AG04450 (cell line): ENCODE results near the gene SECISBP2. TPM values are rescaled to one million over a fixed set of nuclear protein-coding genes. Genes with fewer than 3 reads are reported as not detected.
"Not testable (repeated sequence)": the region's sequence is repeated elsewhere in the genome, so short reads cannot be mapped to it uniquely, and the experiment has no call there.

ENCODE experiments used
- CTCF ChIA-PET: fragments of 300-600, 350-600 bp; formaldehyde crosslinking; extraction: SDS; loops from one replicate; lab custom pipeline; 2022; ENCODE audit warnings: antibody characterized with exemption, inconsistent platforms; lab: Charles Lee
- POLR2A ChIA-PET: fragments of 350-600 bp; formaldehyde crosslinking; extraction: SDS; loops from one replicate; lab custom pipeline; 2021; ENCODE audit warnings: antibody characterized with exemption, inconsistent platforms; lab: Yijun Ruan, JAX
- DNase-seq: peaks from one replicate; pipeline ENCODE4 v3.0.0-alpha.2; 2011; ENCODE audit warnings: low read depth, low spot score
- H3K27ac ChIP-seq: one replicate; pipeline ENCODE4 v1.5.1; 2012; ENCODE audit warnings: low read depth, low read length, control low read depth
- H3K27me3 ChIP-seq: one replicate; pipeline ENCODE4 v1.6.0; 2012; ENCODE audit warnings: low read length; ENCODE audit not compliant: control insufficient read depth, insufficient read depth
- H3K4me3 ChIP-seq: 2 replicates; pipeline ENCODE4 v1.5.1; 2011; ENCODE audit warnings: mild to moderate bottlenecking, low read depth, low read length, control low read depth
- H3K9me3 ChIP-seq: 2 replicates; pipeline ENCODE4 v1.5.1; 2012; ENCODE audit warnings: low read length; ENCODE audit not compliant: control insufficient read depth, insufficient read depth
- CTCF ChIP-seq: IDR thresholded peaks from 2 replicates; pipeline ENCODE4 v1.5.1; 2011; ENCODE audit warnings: low read depth, low read length, control low read depth, inconsistent platforms
- polyA plus RNA-seq: library from polyadenylated mRNA; depleted of rRNA; stranded (reverse); fragments of >200 nt; gene quantifications from 2 replicates; pipeline ENCODE4 v1.2.3, GENCODE V29; 2011

Gene SECISBP2
- polyA plus RNA-seq, 1 experiment, result 26.3 TPM

- no peak for DNase-seq
- H3K27ac ChIP-seq, result no peak overlapping the region
- POLR2A ChIA-PET, result no interaction called here
- no peaks in the 10 kb centered on the region for H3K27me3 ChIP-seq
- no peaks in the 10 kb centered on the region for H3K9me3 ChIP-seq
- no peak for TF ChIP-seq CTCF
- CTCF ChIA-PET, result no interaction called here
- no peak overlapping the region for H3K4me3 ChIP-seq
Measured at GRCh38 chr9:89339807-89340206, 21.5 kb downstream of the SECISBP2 start.

GRCh38 chr9:89340332-89340731, 22.0 kb downstream of the SECISBP2 start:
- no peaks in the 10 kb centered on the region for H3K27me3 ChIP-seq
- ChIA-PET CTCF (no interaction called here), POLR2A (no interaction called here)
- H3K9me3 ChIP-seq, result no peaks in the 10 kb centered on the region
- no peak for TF ChIP-seq CTCF
- H3K4me3 ChIP-seq, result no peak overlapping the region
- no peak overlapping the region for H3K27ac ChIP-seq
- DNase-seq, result no peak

DNA sequence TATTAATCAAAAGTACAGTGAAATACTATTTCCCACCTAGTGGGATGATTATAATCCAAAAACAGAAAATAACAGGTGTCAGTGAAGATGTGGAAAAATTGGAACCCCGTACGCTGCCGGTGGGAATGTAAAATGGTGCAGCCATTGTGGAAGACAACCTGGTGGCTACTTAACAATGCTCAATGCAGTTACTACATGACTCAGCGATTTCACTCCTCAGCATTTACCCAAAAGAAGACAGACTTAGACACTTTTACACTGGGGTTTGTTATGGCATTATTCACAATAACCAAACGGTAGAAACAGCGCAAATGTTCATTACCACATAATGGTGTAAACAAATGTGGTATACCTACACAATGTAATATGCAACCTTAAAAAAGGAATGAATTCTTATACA, 23.9 kb downstream of the SECISBP2 start:
- no peak overlapping the region for H3K27ac ChIP-seq
- DNase-seq, result no peak
- no peaks in the 10 kb centered on the region for H3K27me3 ChIP-seq
- no peaks in the 10 kb centered on the region for H3K9me3 ChIP-seq
- ChIA-PET CTCF (interaction anchor here (0.9 to 2.9 kb wide), 2 partner anchors 24 to 207 kb away, joined by 3 to 13 read pairs; partner anchors contain the start of gene SECISBP2), POLR2A (no interaction called here)
- no peak overlapping the region for H3K4me3 ChIP-seq
- no peak for TF ChIP-seq CTCF

- POLR2A ChIA-PET, result no interaction called here
- no peak overlapping the region for H3K27ac ChIP-seq
- H3K9me3 ChIP-seq, result no peaks in the 10 kb centered on the region
- no peak for DNase-seq
- CTCF ChIA-PET, result interaction anchor here (0.9 to 2.9 kb wide), 2 partner anchors 24 to 206 kb away, joined by 3 to 13 read pairs; partner anchors contain the start of gene SECISBP2
- no peaks in the 10 kb centered on the region for H3K27me3 ChIP-seq
- no peak overlapping the region for H3K4me3 ChIP-seq
- TF ChIP-seq CTCF, result no peak
Measured at GRCh38 chr9:89342948-89343347, 24.6 kb downstream of the SECISBP2 start.

DNA sequence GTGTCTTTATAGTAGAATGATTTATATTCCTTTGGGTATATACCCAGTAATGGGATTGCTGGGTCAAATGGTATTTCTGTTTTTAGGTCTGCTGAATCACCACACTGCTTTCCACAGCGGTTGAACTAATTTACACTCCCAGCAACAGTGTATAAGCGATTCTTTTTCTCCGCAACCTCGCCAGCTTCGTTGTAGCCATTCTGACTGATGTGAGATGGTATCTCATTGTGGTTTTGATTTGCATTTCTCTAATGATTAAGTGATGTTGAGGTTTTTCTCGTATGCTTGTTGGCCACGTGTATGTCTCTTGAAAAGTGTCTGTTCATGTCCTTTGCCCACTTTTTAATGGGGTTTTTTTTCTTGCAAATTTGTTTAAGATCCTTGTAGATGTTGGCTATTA, 25.5 kb downstream of the SECISBP2 start:
- H3K27ac ChIP-seq, POLR2A ChIA-PET, H3K9me3 ChIP-seq, H3K27me3 ChIP-seq, DNase-seq, H3K4me3 ChIP-seq: not testable (repeated sequence)
- CTCF ChIA-PET, result interaction anchor here (2.9 kb wide), 1 partner anchor 206 kb away, joined by 13 read pairs; no protein-coding TSS in a partner anchor

GRCh38 chr9:89345476-89345875, 27.2 kb downstream of the SECISBP2 start:
- TF ChIP-seq CTCF, result no peak

More at GRCh38 chr9:89345476-89345875, 27.2 kb downstream of the SECISBP2 start:
- H3K27me3 ChIP-seq, result no peaks in the 10 kb centered on the region
- ChIA-PET CTCF (no interaction called here), POLR2A (no interaction called here)
- H3K27ac ChIP-seq, result no peak overlapping the region
- no peaks in the 10 kb centered on the region for H3K9me3 ChIP-seq
- H3K4me3 ChIP-seq, result no peak overlapping the region
- no peak for DNase-seq
